Left ventricle myocardium inferior (tissue), 1 donor: ENCODE measurements around the gene AMBRA1. TPM values are rescaled to one million over a fixed set of nuclear protein-coding genes. Genes with fewer than 3 reads are reported as not detected.
"Not testable (repeated sequence)": the region's sequence is repeated elsewhere in the genome, so short reads cannot be mapped to it uniquely, and the experiment has no call there.

ENCODE experiments used
- DNase-seq: peaks from one replicate; pipeline ENCODE4 v3.0.0-alpha.2; 2020
- H3K27ac ChIP-seq: fragments of 200-600 bp; replicated peaks from 2 replicates; pipeline ENCODE4 v1.8.0; 2021
- H3K27me3 ChIP-seq: fragments of 200-600 bp; 2 replicates; pipeline ENCODE4 v1.8.0; 2021; ENCODE audit warnings: low read depth
- H3K36me3 ChIP-seq: fragments of 200-600 bp; 2 replicates; pipeline ENCODE4 v1.8.0; 2021
- H3K4me1 ChIP-seq: fragments of 200-600 bp; 2 replicates; pipeline ENCODE4 v1.8.0; 2021
- H3K4me3 ChIP-seq: fragments of 200-600 bp; 2 replicates; pipeline ENCODE4 v1.8.0; 2021; ENCODE audit warnings: mild to moderate bottlenecking, moderate library complexity
- H3K9me3 ChIP-seq: fragments of 200-600 bp; replicated peaks from 2 replicates; pipeline ENCODE4 v1.8.0; 2021
- intact Hi-C: fragments of 100-400 bp; cut with micrococcal nuclease; formaldehyde crosslinking; loops from one replicate; pipeline ENCODE4 v1.11.0; 2022
- total RNA-seq: library from RNA; stranded (reverse); fragmentation: NEBNext Ultra II Directional; extraction: Animal tissue kit (Norgen Biotek cat#: 25700); gene quantifications from one replicate; pipeline ENCODE4 v1.2.1, GENCODE V29; 2021
- TF ChIP-seq, protein P1 (sequence below): fragments of 200-600 bp; IDR thresholded peaks from 2 replicates; pipeline ENCODE4 v1.8.0; 2021; ENCODE audit warnings: antibody characterized with exemption, mild to moderate bottlenecking, borderline replicate concordance
- donor health status: DM: no; HTN: yes; CAD: no; lungs with severe emphysema.

Gene AMBRA1
- total RNA-seq, 1 donor from 2014 or later = 14.2 TPM

DNA sequence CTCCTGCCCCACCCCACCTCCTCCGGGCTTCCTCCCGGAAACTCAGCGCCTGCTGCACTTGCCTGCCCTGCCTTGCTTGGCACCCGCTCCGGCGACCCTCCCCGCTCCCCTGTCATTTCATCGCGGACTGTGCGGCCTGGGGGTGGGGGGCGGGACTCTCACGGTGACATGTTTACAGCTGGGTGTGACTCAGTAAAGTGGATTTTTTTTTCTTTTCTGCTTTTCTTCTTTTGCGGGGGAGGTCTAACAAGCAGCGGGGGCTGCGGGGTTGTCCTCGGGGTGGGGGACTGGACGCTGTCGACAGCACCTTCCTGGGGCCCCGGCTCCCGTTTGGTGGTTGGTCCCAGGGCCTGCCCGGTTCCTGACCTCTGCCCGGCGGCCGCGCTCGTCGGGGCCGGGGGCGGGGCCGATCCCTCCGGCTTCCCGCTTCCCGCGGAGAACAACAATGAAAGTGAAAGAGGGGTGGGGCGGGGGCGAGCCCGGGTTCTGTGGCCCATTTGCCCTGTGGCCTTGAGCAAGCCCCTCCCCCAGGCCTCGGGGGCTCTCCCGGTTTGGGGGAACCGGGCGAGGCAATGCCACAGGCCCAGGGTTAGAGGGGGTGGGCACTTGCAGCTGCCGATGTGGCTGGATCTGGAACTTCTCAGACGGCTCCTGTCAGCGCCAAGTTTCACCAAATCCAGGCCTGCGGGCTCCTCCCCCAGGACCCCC, 213.3 kb downstream of the AMBRA1 start:
- TF ChIP-seq, protein P1, sequence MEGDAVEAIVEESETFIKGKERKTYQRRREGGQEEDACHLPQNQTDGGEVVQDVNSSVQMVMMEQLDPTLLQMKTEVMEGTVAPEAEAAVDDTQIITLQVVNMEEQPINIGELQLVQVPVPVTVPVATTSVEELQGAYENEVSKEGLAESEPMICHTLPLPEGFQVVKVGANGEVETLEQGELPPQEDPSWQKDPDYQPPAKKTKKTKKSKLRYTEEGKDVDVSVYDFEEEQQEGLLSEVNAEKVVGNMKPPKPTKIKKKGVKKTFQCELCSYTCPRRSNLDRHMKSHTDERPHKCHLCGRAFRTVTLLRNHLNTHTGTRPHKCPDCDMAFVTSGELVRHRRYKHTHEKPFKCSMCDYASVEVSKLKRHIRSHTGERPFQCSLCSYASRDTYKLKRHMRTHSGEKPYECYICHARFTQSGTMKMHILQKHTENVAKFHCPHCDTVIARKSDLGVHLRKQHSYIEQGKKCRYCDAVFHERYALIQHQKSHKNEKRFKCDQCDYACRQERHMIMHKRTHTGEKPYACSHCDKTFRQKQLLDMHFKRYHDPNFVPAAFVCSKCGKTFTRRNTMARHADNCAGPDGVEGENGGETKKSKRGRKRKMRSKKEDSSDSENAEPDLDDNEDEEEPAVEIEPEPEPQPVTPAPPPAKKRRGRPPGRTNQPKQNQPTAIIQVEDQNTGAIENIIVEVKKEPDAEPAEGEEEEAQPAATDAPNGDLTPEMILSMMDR = no peak
- peak; percentile 76 for DNase-seq
- H3K27ac ChIP-seq = peak overlapping the region; percentile 83
- peaks cover 34% of the 10 kb centered on the region for H3K4me1 ChIP-seq
- peak overlapping the region; percentile 79 for H3K4me3 ChIP-seq
- H3K9me3 ChIP-seq = no peaks in the 10 kb centered on the region
- intact Hi-C loops = no loop called here
- peaks cover 28% of the 10 kb centered on the region for H3K36me3 ChIP-seq
- peaks cover 20% of the 10 kb centered on the region for H3K27me3 ChIP-seq

- Histone ChIP-seq H3K4me3 (peak overlapping the region; percentile 79), H3K27me3 (peaks cover 15% of the 10 kb centered on the region), H3K27ac (peak overlapping the region; percentile 83), H3K36me3 (peaks cover 36% of the 10 kb centered on the region), H3K4me1 (peaks cover 34% of the 10 kb centered on the region)
- H3K9me3 ChIP-seq, DNase-seq, intact Hi-C loops: not testable (repeated sequence)
Observed at GRCh38 chr11:46379482-46380293, 214.1 kb downstream of the AMBRA1 start.

GRCh38 chr11:46378811-46379481, 214.9 kb downstream of the AMBRA1 start:
- TF ChIP-seq, protein P1 = no peak
- H3K27ac ChIP-seq = peak overlapping the region; percentile 83
- peaks cover 15% of the 10 kb centered on the region for H3K27me3 ChIP-seq
- H3K36me3 ChIP-seq = peaks cover 43% of the 10 kb centered on the region
- H3K4me3 ChIP-seq = no peak overlapping the region
- peaks cover 34% of the 10 kb centered on the region for H3K4me1 ChIP-seq
- no peak for DNase-seq
- intact Hi-C loops = no loop called here
- H3K9me3 ChIP-seq = no peaks in the 10 kb centered on the region

DNA sequence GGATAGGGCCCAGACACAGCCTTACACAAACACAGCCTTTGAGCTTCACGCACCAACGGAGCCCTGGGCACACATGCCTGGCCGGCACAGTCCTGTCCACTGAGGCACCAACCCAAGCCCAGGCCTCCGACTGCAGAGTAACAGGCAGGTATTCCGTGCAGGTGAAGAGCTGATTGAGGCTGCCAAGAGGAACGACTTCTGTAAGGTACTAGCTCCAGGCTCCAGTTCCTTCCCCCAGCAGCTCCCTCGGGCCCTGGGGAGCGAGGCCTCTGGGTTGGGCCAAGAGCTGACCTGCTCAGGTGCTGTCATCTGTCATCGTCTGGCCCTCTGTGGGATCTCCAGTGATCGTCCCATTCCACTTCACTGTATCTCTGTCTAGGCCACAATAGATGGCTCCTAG, 215.5 kb downstream of the AMBRA1 start:
- Histone ChIP-seq H3K27me3 (peaks cover 15% of the 10 kb centered on the region), H3K27ac (no peak overlapping the region), H3K36me3 (peaks cover 50% of the 10 kb centered on the region), H3K4me1 (peaks cover 34% of the 10 kb centered on the region), H3K4me3 (no peak overlapping the region), H3K9me3 (no peaks in the 10 kb centered on the region)
- no peak for DNase-seq
- intact Hi-C loops = no loop called here
- TF ChIP-seq, protein P1 = no peak

DNA sequence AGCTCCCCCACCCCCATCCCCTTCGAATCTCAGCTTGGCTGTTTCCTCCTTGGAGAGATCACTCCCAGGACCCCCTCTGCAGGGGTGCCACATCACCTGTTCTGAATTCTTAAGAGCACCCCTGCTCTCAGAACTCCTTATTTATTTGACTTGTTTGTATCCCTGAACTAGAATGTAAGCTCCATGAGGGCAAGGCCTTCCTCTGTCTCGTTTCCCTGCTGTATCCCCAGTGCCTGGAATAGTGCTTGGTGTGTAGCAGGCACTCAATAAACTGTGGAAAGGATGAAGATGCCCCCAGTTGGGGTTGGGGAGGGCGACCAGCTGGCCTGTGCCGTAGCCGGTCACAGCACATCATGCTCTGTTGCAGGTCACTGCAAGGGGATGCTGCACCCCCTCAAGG, 216.0 kb downstream of the AMBRA1 start:
- DNase-seq = no peak

More for the DNA sequence above, 216.0 kb downstream of the AMBRA1 start:
- H3K27me3 ChIP-seq = peaks cover 13% of the 10 kb centered on the region
- H3K9me3 ChIP-seq = no peaks in the 10 kb centered on the region
- TF ChIP-seq, protein P1 = no peak
- no peak overlapping the region for H3K27ac ChIP-seq
- H3K4me3 ChIP-seq = no peak overlapping the region
- peaks cover 53% of the 10 kb centered on the region for H3K36me3 ChIP-seq
- intact Hi-C loops = no loop called here
- peaks cover 29% of the 10 kb centered on the region for H3K4me1 ChIP-seq
